Loucy (cell line): ENCODE results near the gene APOL2.

ENCODE experiments used
- H2AFZ ChIP-seq: fragments of 200-600 bp; sonication (generic); 2 replicates; pipeline ENCODE4 v1.6.0; 2016; ENCODE audit warnings: antibody characterized with exemption, mild to moderate bottlenecking, low read length, moderate library complexity
- H3F3A ChIP-seq: fragments of 200-600 bp; 2 replicates; pipeline ENCODE4 v1.6.0; 2016; ENCODE audit warnings: antibody characterized with exemption, low read depth, mild to moderate bottlenecking
- H3K27me3 ChIP-seq: fragments of 200-600 bp; sonication (generic); 2 replicates; pipeline ENCODE4 v1.6.1; 2014; ENCODE audit warnings: low read length, mild to moderate bottlenecking; ENCODE audit not compliant: insufficient read depth, poor library complexity, severe bottlenecking
- H3K36me3 ChIP-seq: fragments of 200-600 bp; sonication (generic); 2 replicates; pipeline ENCODE4 v1.6.1; 2016; ENCODE audit warnings: low read length; ENCODE audit not compliant: insufficient read depth
- H3K4me1 ChIP-seq: fragments of 200-600 bp; sonication (generic); 2 replicates; pipeline ENCODE4 v1.5.1; 2014; ENCODE audit warnings: low read length, mild to moderate bottlenecking; ENCODE audit not compliant: insufficient read depth, poor library complexity, severe bottlenecking
- H3K4me2 ChIP-seq: fragments of 200-600 bp; sonication (generic); 2 replicates; pipeline ENCODE4 v1.6.0; 2014; ENCODE audit warnings: antibody characterized with exemption, low read length, low read depth, mild to moderate bottlenecking; ENCODE audit not compliant: poor library complexity, severe bottlenecking
- H3K4me3 ChIP-seq: fragments of 200-600 bp; sonication (generic); 2 replicates; pipeline ENCODE4 v1.5.1; 2014; ENCODE audit warnings: low read length, mild to moderate bottlenecking, mixed read lengths; ENCODE audit not compliant: poor library complexity, severe bottlenecking
- H3K79me2 ChIP-seq: fragments of 200-600 bp; sonication (generic); 2 replicates; pipeline ENCODE4 v1.6.1; 2014; ENCODE audit warnings: low read length; ENCODE audit not compliant: insufficient read depth
- H3K9ac ChIP-seq: fragments of 200-600 bp; sonication (generic); 2 replicates; pipeline ENCODE4 v1.6.0; 2014; ENCODE audit warnings: mild to moderate bottlenecking, low read depth, low read length, moderate library complexity; ENCODE audit not compliant: poor library complexity, severe bottlenecking
- H3K9me2 ChIP-seq: fragments of 200-600 bp; sonication (generic); replicated peaks from 2 replicates; pipeline ENCODE4 v1.6.1; 2016; ENCODE audit warnings: low read depth, low read length, mixed read lengths
- H3K9me3 ChIP-seq: fragments of 200-600 bp; sonication (generic); 2 replicates; pipeline ENCODE4 v1.6.1; 2014; ENCODE audit warnings: mild to moderate bottlenecking, antibody characterized with exemption, low read length, low read depth; ENCODE audit not compliant: insufficient read depth
- H4K20me1 ChIP-seq: fragments of 200-600 bp; sonication (generic); 2 replicates; pipeline ENCODE4 v1.6.0; 2014; ENCODE audit warnings: antibody characterized with exemption, low read length, mild to moderate bottlenecking; ENCODE audit not compliant: insufficient read depth, poor library complexity, severe bottlenecking
- CTCF ChIP-seq: fragments of 200-600 bp; sonication (generic); conservative IDR thresholded peaks from 2 replicates; pipeline ENCODE4 v1.5.1; 2014; ENCODE audit warnings: mild to moderate bottlenecking, antibody characterized with exemption, low read length
- EZH2phosphoT487 ChIP-seq: fragments of 200-600 bp; IDR thresholded peaks from 2 replicates; pipeline ENCODE4 v1.6.1; 2018; ENCODE audit warnings: antibody characterized with exemption, mild to moderate bottlenecking, moderate library complexity, borderline replicate concordance

The APOL2 gene

GRCh38 chr22:36184433-36185025 lies 54.8 kb downstream of the APOL2 start:
- Histone ChIP-seq H3K9ac (no peak overlapping the region), H2AFZ (no peak overlapping the region), H3F3A (no peaks in the 10 kb centered on the region), H3K36me3 (no peaks in the 10 kb centered on the region), H3K79me2 (no peaks in the 10 kb centered on the region), H3K4me2 (no peak overlapping the region), H3K9me3 (no peaks in the 10 kb centered on the region), H3K4me1 (no peaks in the 10 kb centered on the region), H3K9me2 (no peaks in the 10 kb centered on the region), H3K27me3 (no peaks in the 10 kb centered on the region), H3K4me3 (no peak overlapping the region), H4K20me1 (no peaks in the 10 kb centered on the region)
- no peak for TF ChIP-seq CTCF
- no peak for TF ChIP-seq EZH2phosphoT487

- H3K79me2 ChIP-seq = no peaks in the 10 kb centered on the region
- TF ChIP-seq EZH2phosphoT487 (no peak), CTCF (no peak)
- H3K27me3 ChIP-seq = no peaks in the 10 kb centered on the region
- no peaks in the 10 kb centered on the region for H3F3A ChIP-seq
- no peak overlapping the region for H3K4me2 ChIP-seq
- no peaks in the 10 kb centered on the region for H3K36me3 ChIP-seq
- H3K9me3 ChIP-seq = no peaks in the 10 kb centered on the region
- H3K4me3 ChIP-seq = no peak overlapping the region
- no peaks in the 10 kb centered on the region for H4K20me1 ChIP-seq
- no peak overlapping the region for H2AFZ ChIP-seq
- H3K9ac ChIP-seq = no peak overlapping the region
- no peaks in the 10 kb centered on the region for H3K9me2 ChIP-seq
- no peaks in the 10 kb centered on the region for H3K4me1 ChIP-seq
Measured at GRCh38 chr22:36183446-36183845, 55.9 kb downstream of the APOL2 start.

- TF ChIP-seq EZH2phosphoT487 = no peak
- no peak for TF ChIP-seq CTCF
- H4K20me1 ChIP-seq = no peaks in the 10 kb centered on the region
- H3K79me2 ChIP-seq = no peaks in the 10 kb centered on the region
- no peak overlapping the region for H3K4me2 ChIP-seq
- no peaks in the 10 kb centered on the region for H3K9me3 ChIP-seq
- no peak overlapping the region for H3K9ac ChIP-seq
- no peaks in the 10 kb centered on the region for H3K36me3 ChIP-seq
- H3K4me1 ChIP-seq = no peaks in the 10 kb centered on the region
- no peaks in the 10 kb centered on the region for H3F3A ChIP-seq
- H3K9me2 ChIP-seq = no peaks in the 10 kb centered on the region
- no peak overlapping the region for H2AFZ ChIP-seq
- H3K27me3 ChIP-seq = no peaks in the 10 kb centered on the region
- no peak overlapping the region for H3K4me3 ChIP-seq
Measured at GRCh38 chr22:36182857-36183256, 56.5 kb downstream of the APOL2 start.
